ENCODE data around the gene AMBP.
"Not testable (repeated sequence)": the region's sequence is repeated elsewhere in the genome, so short reads cannot be mapped to it uniquely, and the experiment has no call there.

AMBP gene

GRCh38 chr9:114092336-114092735 lies 14.2 kb upstream of the AMBP start:
- DNase-seq (ENCODE audit: low read depth in 4 of 4, low spot score in 1 of 4): no peak

- DNase-seq (ENCODE audit: low read depth in 4 of 4, low spot score in 1 of 4): no peak
These were observed 13.6 kb upstream of the AMBP start for GRCh38 chr9:114091711-114092110.

- no peak for DNase-seq (ENCODE audit: low read depth in 4 of 4, low spot score in 1 of 4)
These were observed 12.7 kb upstream of the AMBP start for GRCh38 chr9:114090798-114091197.

- DNase-seq (ENCODE audit: low read depth in 4 of 4, low spot score in 1 of 4): no peak
These were observed 11.2 kb upstream of the AMBP start for GRCh38 chr9:114089206-114089840.

- DNase-seq (ENCODE audit: low read depth in 4 of 4, low spot score in 1 of 4): no peak
These were observed 10.6 kb upstream of the AMBP start for GRCh38 chr9:114088571-114089170.

- DNase-seq (ENCODE audit: low read depth in 4 of 4, low spot score in 1 of 4): no peak
These were observed 9.6 kb upstream of the AMBP start for GRCh38 chr9:114087721-114088120.

GRCh38 chr9:114086607-114087006 lies 8.5 kb upstream of the AMBP start:
- no peak for DNase-seq (ENCODE audit: low read depth in 4 of 4, low spot score in 1 of 4)

GRCh38 chr9:114086009-114086408 lies 7.9 kb upstream of the AMBP start:
- no peak for DNase-seq (ENCODE audit: low read depth in 4 of 4, low spot score in 1 of 4)

GRCh38 chr9:114085387-114085789 lies 7.3 kb upstream of the AMBP start:
- DNase-seq (ENCODE audit: low read depth in 4 of 4, low spot score in 1 of 4): no peak

GRCh38 chr9:114084282-114085073 lies 6.4 kb upstream of the AMBP start:
- no peak for DNase-seq (ENCODE audit: low read depth in 4 of 4, low spot score in 1 of 4)

GRCh38 chr9:114083666-114084065 lies 5.6 kb upstream of the AMBP start:
- no peak for DNase-seq (ENCODE audit: low read depth in 4 of 4, low spot score in 1 of 4)

- DNase-seq (ENCODE audit: low read depth in 4 of 4, low spot score in 1 of 4): not testable (repeated sequence)
These were observed 4.8 kb upstream of the AMBP start for GRCh38 chr9:114082763-114083412.

- peak; percentile 69 to 88 (median 74) for DNase-seq (ENCODE audit: low read depth in 4 of 4, low spot score in 1 of 4)
These were observed 4.1 kb upstream of the AMBP start for GRCh38 chr9:114082017-114082762.

- DNase-seq (ENCODE audit: low read depth in 4 of 4, low spot score in 1 of 4): no peak
These were observed 3.4 kb upstream of the AMBP start for GRCh38 chr9:114081441-114082016.

- DNase-seq (ENCODE audit: low read depth in 4 of 4, low spot score in 1 of 4): no peak
These were observed 2.8 kb upstream of the AMBP start for GRCh38 chr9:114080773-114081440.

GRCh38 chr9:114080195-114080772 lies 2.2 kb upstream of the AMBP start:
- DNase-seq (ENCODE audit: low read depth in 4 of 4, low spot score in 1 of 4): no peak

- DNase-seq (ENCODE audit: low read depth in 4 of 4, low spot score in 1 of 4): no peak
These were observed 669 bp upstream of the AMBP start for GRCh38 chr9:114078781-114079156.

- no peak for DNase-seq (ENCODE audit: low read depth in 4 of 4, low spot score in 1 of 4)
These were observed 800 bp downstream of the AMBP start for GRCh38 chr9:114077162-114077837.

Data from stimulated activated CD4-positive, alpha-beta T cell treated with anti-CD3 and anti-CD28 coated beads, Interleukin-1b, Interleukin-23, amount 100 ng/mL, for 24 hours (primary cell).